GM12864 (cell line): ENCODE measurements around the gene ITSN1.
"Not testable (repeated sequence)": the region's sequence is repeated elsewhere in the genome, so short reads cannot be mapped to it uniquely, and the experiment has no call there.

Source experiments
- DNase-seq: peaks from one replicate; pipeline ENCODE4 v3.0.0-alpha.2; 2011; ENCODE audit warnings: low read depth
- H3K4me3 ChIP-seq: 2 replicates; pipeline ENCODE4 v1.5.1; 2011; ENCODE audit warnings: mild to moderate bottlenecking, low read depth, low read length, control low read depth
- CTCF ChIP-seq: IDR thresholded peaks from 2 replicates; pipeline ENCODE4 v1.5.1; 2011; ENCODE audit warnings: low read depth, mild to moderate bottlenecking, moderate library complexity, low read length, control low read depth, inconsistent platforms; ENCODE audit errors: missing control alignments

ITSN1 gene

GRCh38 chr21:33670076-33670978 is 28.0 kb downstream of the ITSN1 start:
- DNase-seq: no peak
- no peak overlapping the region for H3K4me3 ChIP-seq
- no peak for TF ChIP-seq CTCF

- TF ChIP-seq CTCF: no peak
- H3K4me3 ChIP-seq: no peak overlapping the region
- no peak for DNase-seq
Observed at GRCh38 chr21:33673473-33673872, 31.2 kb downstream of the ITSN1 start.

- no peak for DNase-seq
- no peak for TF ChIP-seq CTCF
- no peak overlapping the region for H3K4me3 ChIP-seq
Observed at GRCh38 chr21:33674226-33674625, 31.9 kb downstream of the ITSN1 start.

GRCh38 chr21:33676666-33677065 is 34.4 kb downstream of the ITSN1 start:
- H3K4me3 ChIP-seq, DNase-seq: not testable (repeated sequence)

- no peak overlapping the region for H3K4me3 ChIP-seq
- no peak for TF ChIP-seq CTCF
- DNase-seq: no peak
Observed at GRCh38 chr21:33677450-33677849, 35.1 kb downstream of the ITSN1 start.

- H3K4me3 ChIP-seq: no peak overlapping the region
- no peak for TF ChIP-seq CTCF
- DNase-seq: no peak
Observed at GRCh38 chr21:33680870-33681269, 38.6 kb downstream of the ITSN1 start.

GRCh38 chr21:33682992-33683627 is 40.8 kb downstream of the ITSN1 start:
- no peak for TF ChIP-seq CTCF
- no peak for DNase-seq
- no peak overlapping the region for H3K4me3 ChIP-seq
